H9 (cell line): ENCODE measurements around the gene GALNT10. TPM values are rescaled to one million over a fixed set of nuclear protein-coding genes. Genes with fewer than 3 reads are reported as not detected.

ENCODE experiments used
- DNase-seq: peaks from one replicate; pipeline ENCODE4 v3.0.0-alpha.2; 2017
- H2AFZ ChIP-seq: one replicate; pipeline ENCODE4 v1.6.1; 2013; ENCODE audit warnings: mild to moderate bottlenecking, low read length, control low read depth, moderate library complexity
- H2AK5ac ChIP-seq: 2 replicates; pipeline ENCODE4 v1.6.1; 2013; ENCODE audit warnings: low read length, control low read depth, mixed read lengths; ENCODE audit not compliant: insufficient read length
- H2BK120ac ChIP-seq: one replicate; pipeline ENCODE4 v1.6.1; 2013; ENCODE audit warnings: low read depth, mild to moderate bottlenecking, low read length, control low read depth, inconsistent platforms; ENCODE audit not compliant: poor library complexity, severe bottlenecking
- H2BK12ac ChIP-seq: 2 replicates; pipeline ENCODE4 v1.6.1; 2013; ENCODE audit warnings: low read length, control low read depth, mixed read lengths, low read depth; ENCODE audit not compliant: insufficient read length
- H2BK15ac ChIP-seq: 2 replicates; pipeline ENCODE4 v1.6.1; 2013; ENCODE audit warnings: low read depth, low read length, control low read depth
- H2BK20ac ChIP-seq: one replicate; pipeline ENCODE4 v1.6.1; 2013; ENCODE audit warnings: low read depth, mild to moderate bottlenecking, low read length, control low read depth, inconsistent platforms; ENCODE audit not compliant: poor library complexity, severe bottlenecking
- H2BK5ac ChIP-seq: 2 replicates; pipeline ENCODE4 v1.6.1; 2013; ENCODE audit warnings: low read length, control low read depth, mixed read lengths; ENCODE audit not compliant: insufficient read length
- H3K14ac ChIP-seq: 2 replicates; pipeline ENCODE4 v1.6.1; 2013; ENCODE audit warnings: low read length, control low read depth; ENCODE audit not compliant: insufficient read depth
- H3K18ac ChIP-seq: 2 replicates; pipeline ENCODE4 v1.6.1; 2013; ENCODE audit warnings: low read depth, mild to moderate bottlenecking, mixed read lengths, low read length, control low read depth; ENCODE audit not compliant: insufficient read length
- H3K23ac ChIP-seq: 2 replicates; pipeline ENCODE4 v1.6.1; 2013; ENCODE audit warnings: low read length, control low read depth, mixed read lengths, low read depth; ENCODE audit not compliant: insufficient read length
- H3K23me2 ChIP-seq: 2 replicates; pipeline ENCODE4 v1.6.1; 2013; ENCODE audit warnings: low read depth, mild to moderate bottlenecking, mixed read lengths, low read length, control low read depth; ENCODE audit not compliant: insufficient read length, poor library complexity, severe bottlenecking
- H3K27ac ChIP-seq: 2 replicates; pipeline ENCODE4 v1.5.1; 2013; ENCODE audit warnings: low read length, control low read depth, mixed read lengths, low read depth; ENCODE audit not compliant: insufficient read length
- H3K27me3 ChIP-seq: 2 replicates; pipeline ENCODE4 v1.6.1; 2013; ENCODE audit warnings: low read length, control low read depth, inconsistent platforms; ENCODE audit not compliant: insufficient read depth
- H3K4ac ChIP-seq: 2 replicates; pipeline ENCODE4 v1.6.1; 2013; ENCODE audit warnings: low read depth, mild to moderate bottlenecking, control low read depth, inconsistent platforms, low read length, moderate library complexity
- H3K4me1 ChIP-seq: 2 replicates; pipeline ENCODE4 v1.6.1; 2013; ENCODE audit warnings: low read length, control low read depth, inconsistent platforms; ENCODE audit not compliant: insufficient read depth
- H3K4me2 ChIP-seq: 2 replicates; pipeline ENCODE4 v1.6.1; 2013; ENCODE audit warnings: low read length, control low read depth, mixed read lengths; ENCODE audit not compliant: insufficient read length, insufficient read depth
- H3K56ac ChIP-seq: 2 replicates; pipeline ENCODE4 v1.6.1; 2013; ENCODE audit warnings: low read depth, mild to moderate bottlenecking, mixed read lengths, low read length, control low read depth; ENCODE audit not compliant: insufficient read length
- H3K79me1 ChIP-seq: 2 replicates; pipeline ENCODE4 v1.6.1; 2013; ENCODE audit warnings: low read depth, mild to moderate bottlenecking, moderate library complexity, low read length, control low read depth, inconsistent platforms; ENCODE audit not compliant: insufficient read depth, poor library complexity, severe bottlenecking
- H3K79me2 ChIP-seq: 2 replicates; pipeline ENCODE4 v1.6.1; 2013; ENCODE audit warnings: low read length, control low read depth, inconsistent platforms; ENCODE audit not compliant: insufficient read depth
- H3K9ac ChIP-seq: 2 replicates; pipeline ENCODE4 v1.6.1; 2013; ENCODE audit warnings: low read length, control low read depth, mixed read lengths; ENCODE audit not compliant: insufficient read length; ENCODE audit errors: extremely low read depth
- H3K9me3 ChIP-seq: one replicate; pipeline ENCODE4 v1.6.1; 2013; ENCODE audit warnings: low read depth, low read length, inconsistent platforms; ENCODE audit not compliant: control insufficient read depth
- H3T11ph ChIP-seq: one replicate; pipeline ENCODE4 v1.6.1; 2013; ENCODE audit warnings: mild to moderate bottlenecking, low read length, control low read depth, inconsistent platforms
- H4K20me1 ChIP-seq: one replicate; pipeline ENCODE4 v1.6.1; 2013; ENCODE audit not compliant: control insufficient read depth, insufficient read length, insufficient read depth
- H4K5ac ChIP-seq: 2 replicates; pipeline ENCODE4 v1.6.1; 2013; ENCODE audit warnings: low read depth, mild to moderate bottlenecking, mixed read lengths, low read length, control low read depth; ENCODE audit not compliant: insufficient read length
- H4K8ac ChIP-seq: replicated peaks from 2 replicates; pipeline ENCODE4 v1.6.1; 2013; ENCODE audit warnings: low read length, control low read depth, mixed read lengths, low read depth; ENCODE audit not compliant: insufficient read length
- H4K91ac ChIP-seq: 2 replicates; pipeline ENCODE4 v1.6.1; 2013; ENCODE audit warnings: low read depth, mild to moderate bottlenecking, moderate library complexity, mixed read lengths, low read length, control low read depth; ENCODE audit not compliant: insufficient read length
- H3K27ac Mint-ChIP-seq, 3 experiments: 2 replicates in 2 of 3; 3 replicates in 1 of 3; pipeline ENCODE4 v1.8.0; 2020 to 2021; ENCODE audit warnings: mixed read lengths in 3 of 3, mild to moderate bottlenecking in 1 of 3, moderate library complexity in 1 of 3
- H3K27me3 Mint-ChIP-seq: 2 replicates; pipeline ENCODE4 v1.8.0; 2021; ENCODE audit warnings: low read depth, mild to moderate bottlenecking, moderate library complexity, mixed read lengths
- H3K36me3 Mint-ChIP-seq, 3 experiments: 2 replicates in 2 of 3; 3 replicates in 1 of 3; pipeline ENCODE4 v1.8.0; 2020 to 2021; ENCODE audit warnings: low read depth in 3 of 3, mixed read lengths in 3 of 3; ENCODE audit not compliant: insufficient read depth in 1 of 3
- H3K4me1 Mint-ChIP-seq, 2 experiments: 2 replicates each; pipeline ENCODE4 v1.8.0; 2020; ENCODE audit warnings: mixed read lengths in 2 of 2
- H3K4me3 Mint-ChIP-seq, 2 experiments: 2 replicates in 1 of 2; 3 replicates in 1 of 2; pipeline ENCODE4 v1.8.0; 2020 to 2021; ENCODE audit warnings: mild to moderate bottlenecking in 2 of 2, mixed read lengths in 2 of 2, moderate library complexity in 1 of 2
- H3K9me3 Mint-ChIP-seq, 2 experiments: 2 replicates in 1 of 2; 3 replicates in 1 of 2; pipeline ENCODE4 v1.8.0; 2020; ENCODE audit warnings: mild to moderate bottlenecking in 2 of 2, mixed read lengths in 2 of 2, moderate library complexity in 1 of 2
- WGBS: extraction: QIAGEN DNeasy Blood & Tissue Kit; methylation state at CpG from one replicate; pipeline ENCODE4 v1.1.7; 2013; ENCODE audit warnings: missing lambda C conversion rate, low lambda C conversion rate, mixed read lengths; ENCODE audit not compliant: insufficient read length; ENCODE audit errors: extremely low coverage; 5-methylcytosine and 5-hydroxymethylcytosine counted together
- total RNA-seq: library from RNA; stranded (reverse); gene quantifications from 2 replicates; pipeline ENCODE4 v1.2.1, GENCODE V29; 2021
- TF ChIP-seq, protein P1 (sequence below): fragments of 200-600 bp; sonication (generic); conservative IDR thresholded peaks from 3 replicates; pipeline ENCODE4 v1.8.0; 2021; ENCODE audit warnings: antibody characterized with exemption, mild to moderate bottlenecking

Gene GALNT10
- total RNA-seq, 1 experiment from 2014 or later, result 15.4 TPM

DNA sequence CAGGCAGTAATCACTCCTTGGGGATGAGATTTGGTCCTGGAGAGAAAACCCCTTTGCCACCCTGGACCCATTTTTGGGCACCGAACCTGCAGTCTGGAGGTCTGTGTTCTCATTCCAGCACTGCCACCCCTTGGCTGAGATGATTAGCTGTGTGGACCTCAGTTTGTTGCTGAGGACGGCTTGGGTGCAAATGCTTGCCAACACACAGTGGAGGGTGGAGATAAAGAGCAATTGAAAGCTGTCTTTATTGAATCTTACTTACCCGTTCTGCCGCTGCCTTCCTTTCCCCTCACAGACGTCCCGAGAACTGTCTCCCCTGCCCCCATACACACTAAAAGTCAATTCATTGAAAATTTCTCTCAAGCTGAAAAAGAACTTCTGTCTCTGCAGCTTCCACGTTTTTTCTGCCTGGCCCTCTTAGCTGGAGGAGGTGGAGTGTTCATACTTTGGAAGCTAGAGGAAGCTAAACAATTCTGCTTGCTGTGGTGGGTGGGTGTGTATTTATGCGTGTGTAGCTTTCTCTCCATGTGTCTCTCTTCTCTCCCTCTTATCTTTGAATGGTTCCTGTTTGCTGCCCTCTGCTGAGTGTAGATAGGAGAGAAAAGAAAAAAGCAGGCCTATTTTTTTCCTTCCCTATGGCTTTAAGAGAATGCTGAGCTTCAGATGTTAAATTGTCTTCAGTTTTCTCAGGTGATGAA is 6.6 kb downstream of the GALNT10 start:
- no peak for DNase-seq
- no peak overlapping the region for H3K9ac ChIP-seq

More for the DNA sequence above, 6.6 kb downstream of the GALNT10 start:
- Histone ChIP-seq H3K79me1 (no peaks in the 10 kb centered on the region), H3K9me3 (no peaks in the 10 kb centered on the region), H2BK5ac (no peak overlapping the region), H4K91ac (no peak overlapping the region), H3K18ac (no peak overlapping the region), H3K14ac (no peak overlapping the region), H3K4me2 (no peak overlapping the region), H3T11ph (no peak overlapping the region), H2BK120ac (no peak overlapping the region), H4K5ac (no peak overlapping the region), H2AFZ (no peak overlapping the region), H2BK15ac (no peak overlapping the region), H3K27ac (no peak overlapping the region), H3K23me2 (no peaks in the 10 kb centered on the region), H3K79me2 (no peaks in the 10 kb centered on the region; the same call in 1 of the 2 replicates), H3K4me1 (peaks cover 10% of the 10 kb centered on the region; the same call in 1 of the 2 replicates), H3K4ac (no peak overlapping the region), H2BK20ac (no peak overlapping the region), H2BK12ac (no peak overlapping the region), H3K27me3 (no peaks in the 10 kb centered on the region), H3K56ac (no peak overlapping the region), H4K20me1 (no peaks in the 10 kb centered on the region), H4K8ac (no peak overlapping the region), H3K23ac (no peak overlapping the region), H2AK5ac (no peak overlapping the region)
- TF ChIP-seq, protein P1, sequence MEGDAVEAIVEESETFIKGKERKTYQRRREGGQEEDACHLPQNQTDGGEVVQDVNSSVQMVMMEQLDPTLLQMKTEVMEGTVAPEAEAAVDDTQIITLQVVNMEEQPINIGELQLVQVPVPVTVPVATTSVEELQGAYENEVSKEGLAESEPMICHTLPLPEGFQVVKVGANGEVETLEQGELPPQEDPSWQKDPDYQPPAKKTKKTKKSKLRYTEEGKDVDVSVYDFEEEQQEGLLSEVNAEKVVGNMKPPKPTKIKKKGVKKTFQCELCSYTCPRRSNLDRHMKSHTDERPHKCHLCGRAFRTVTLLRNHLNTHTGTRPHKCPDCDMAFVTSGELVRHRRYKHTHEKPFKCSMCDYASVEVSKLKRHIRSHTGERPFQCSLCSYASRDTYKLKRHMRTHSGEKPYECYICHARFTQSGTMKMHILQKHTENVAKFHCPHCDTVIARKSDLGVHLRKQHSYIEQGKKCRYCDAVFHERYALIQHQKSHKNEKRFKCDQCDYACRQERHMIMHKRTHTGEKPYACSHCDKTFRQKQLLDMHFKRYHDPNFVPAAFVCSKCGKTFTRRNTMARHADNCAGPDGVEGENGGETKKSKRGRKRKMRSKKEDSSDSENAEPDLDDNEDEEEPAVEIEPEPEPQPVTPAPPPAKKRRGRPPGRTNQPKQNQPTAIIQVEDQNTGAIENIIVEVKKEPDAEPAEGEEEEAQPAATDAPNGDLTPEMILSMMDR, result peak; percentile 59; the same call in 2 of the 3 replicates
- H3K36me3 Mint-ChIP-seq, result peaks cover 0 to 3% (median 3%) of the 10 kb centered on the region in 3 experiments; a peak in 3 of 7 replicates
- H3K4me1 Mint-ChIP-seq, result peaks cover 50 to 64% of the 10 kb centered on the region in 2 experiments
- no peak overlapping the region for H3K4me3 Mint-ChIP-seq
- WGBS, result no CpG with 5 or more reads among the region's 8 CpGs
- H3K27ac Mint-ChIP-seq, result peak overlapping the region in 1 of 3 experiments; percentile 15; a peak in 3 of 7 replicates
- no peaks in the 10 kb centered on the region for H3K9me3 Mint-ChIP-seq
- peaks cover 17% of the 10 kb centered on the region for H3K27me3 Mint-ChIP-seq
